Skeletal muscle satellite cell (primary cell): ENCODE measurements around the gene NADSYN1.

Experiments used
- H3K27me3 ChIP-seq: 2 replicates; pipeline ENCODE4 v1.7.0; 2013; ENCODE audit warnings: low read length; ENCODE audit not compliant: control insufficient read depth, insufficient read depth
- H3K36me3 ChIP-seq: 2 replicates; pipeline ENCODE4 v1.7.0; 2013; ENCODE audit warnings: mild to moderate bottlenecking, control low read depth, low read length; ENCODE audit not compliant: insufficient read depth
- H3K4me1 ChIP-seq: 2 replicates; pipeline ENCODE4 v1.7.0; 2013; ENCODE audit warnings: low read length; ENCODE audit not compliant: control insufficient read depth, insufficient read depth
- H3K4me2 ChIP-seq: 2 replicates; pipeline ENCODE4 v1.7.0; 2013; ENCODE audit warnings: mild to moderate bottlenecking, low read length
- H3K4me3 ChIP-seq: 2 replicates; pipeline ENCODE4 v1.7.0; 2013; ENCODE audit warnings: low read length
- H3K9ac ChIP-seq: 2 replicates; pipeline ENCODE4 v1.7.0; 2013; ENCODE audit warnings: mild to moderate bottlenecking, low read depth, low read length, moderate library complexity
- H3K9me3 ChIP-seq: replicated peaks from 2 replicates; pipeline ENCODE4 v1.7.0; 2013; ENCODE audit warnings: mild to moderate bottlenecking, control low read depth, low read length

The NADSYN1 gene

GRCh38 chr11:71489311-71490043 is 36.5 kb downstream of the NADSYN1 start:
- H3K27me3 ChIP-seq = no peaks in the 10 kb centered on the region
- no peaks in the 10 kb centered on the region for H3K9me3 ChIP-seq
- H3K4me3 ChIP-seq = no peak overlapping the region
- peaks cover 56% of the 10 kb centered on the region for H3K36me3 ChIP-seq
- H3K4me2 ChIP-seq = no peak overlapping the region
- H3K9ac ChIP-seq = no peak overlapping the region
- H3K4me1 ChIP-seq = no peaks in the 10 kb centered on the region

- no peak overlapping the region for H3K4me2 ChIP-seq
- no peak overlapping the region for H3K9ac ChIP-seq
- no peak overlapping the region for H3K4me3 ChIP-seq
- H3K36me3 ChIP-seq = peaks cover 53% of the 10 kb centered on the region
- no peaks in the 10 kb centered on the region for H3K9me3 ChIP-seq
- no peaks in the 10 kb centered on the region for H3K4me1 ChIP-seq
- H3K27me3 ChIP-seq = no peaks in the 10 kb centered on the region
These were observed 37.2 kb downstream of the NADSYN1 start for GRCh38 chr11:71490044-71490730.

GRCh38 chr11:71490731-71491390 is 37.9 kb downstream of the NADSYN1 start:
- no peaks in the 10 kb centered on the region for H3K9me3 ChIP-seq
- no peak overlapping the region for H3K4me3 ChIP-seq
- H3K36me3 ChIP-seq = peaks cover 53% of the 10 kb centered on the region
- no peaks in the 10 kb centered on the region for H3K27me3 ChIP-seq
- H3K4me1 ChIP-seq = no peaks in the 10 kb centered on the region
- no peak overlapping the region for H3K4me2 ChIP-seq
- H3K9ac ChIP-seq = no peak overlapping the region

GRCh38 chr11:71491531-71491930 is 38.5 kb downstream of the NADSYN1 start:
- H3K9me3 ChIP-seq = no peaks in the 10 kb centered on the region
- no peak overlapping the region for H3K4me2 ChIP-seq
- no peaks in the 10 kb centered on the region for H3K4me1 ChIP-seq
- no peaks in the 10 kb centered on the region for H3K27me3 ChIP-seq
- no peak overlapping the region for H3K9ac ChIP-seq
- no peak overlapping the region for H3K4me3 ChIP-seq
- peaks cover 56% of the 10 kb centered on the region for H3K36me3 ChIP-seq

- H3K36me3 ChIP-seq = peaks cover 58% of the 10 kb centered on the region
- no peak overlapping the region for H3K4me2 ChIP-seq
- H3K4me1 ChIP-seq = no peaks in the 10 kb centered on the region
- H3K4me3 ChIP-seq = no peak overlapping the region
- no peak overlapping the region for H3K9ac ChIP-seq
- H3K27me3 ChIP-seq = no peaks in the 10 kb centered on the region
- no peaks in the 10 kb centered on the region for H3K9me3 ChIP-seq
These were observed 38.9 kb downstream of the NADSYN1 start for GRCh38 chr11:71491940-71492339.

- H3K9ac ChIP-seq = no peak overlapping the region
- H3K27me3 ChIP-seq = no peaks in the 10 kb centered on the region
- peaks cover 79% of the 10 kb centered on the region for H3K36me3 ChIP-seq
- no peak overlapping the region for H3K4me3 ChIP-seq
- no peaks in the 10 kb centered on the region for H3K9me3 ChIP-seq
- H3K4me1 ChIP-seq = peaks cover 21% of the 10 kb centered on the region
- no peak overlapping the region for H3K4me2 ChIP-seq
These were observed 42.6 kb downstream of the NADSYN1 start for GRCh38 chr11:71495286-71496230.

- H3K9ac ChIP-seq = no peak overlapping the region
- H3K4me1 ChIP-seq = peaks cover 22% of the 10 kb centered on the region
- H3K4me2 ChIP-seq = no peak overlapping the region
- H3K4me3 ChIP-seq = no peak overlapping the region
- no peaks in the 10 kb centered on the region for H3K9me3 ChIP-seq
- H3K36me3 ChIP-seq = peaks cover 76% of the 10 kb centered on the region
- no peaks in the 10 kb centered on the region for H3K27me3 ChIP-seq
These were observed 43.4 kb downstream of the NADSYN1 start for GRCh38 chr11:71496421-71496820.

GRCh38 chr11:71498091-71498490 is 45.1 kb downstream of the NADSYN1 start:
- Histone ChIP-seq H3K36me3 (peaks cover 62% of the 10 kb centered on the region), H3K4me1 (peaks cover 22% of the 10 kb centered on the region), H3K27me3 (no peaks in the 10 kb centered on the region), H3K4me2 (no peak overlapping the region), H3K9me3 (no peaks in the 10 kb centered on the region), H3K4me3 (no peak overlapping the region), H3K9ac (no peak overlapping the region)

- peaks cover 60% of the 10 kb centered on the region for H3K36me3 ChIP-seq
These were observed 46.1 kb downstream of the NADSYN1 start for GRCh38 chr11:71499125-71499524.

GRCh38 chr11:71499546-71499945 is 46.5 kb downstream of the NADSYN1 start:
- Histone ChIP-seq H3K9ac (peak overlapping the region; percentile 34), H3K4me1 (peaks cover 22% of the 10 kb centered on the region), H3K9me3 (no peaks in the 10 kb centered on the region), H3K36me3 (peaks cover 62% of the 10 kb centered on the region), H3K4me3 (no peak overlapping the region), H3K4me2 (peak overlapping the region; percentile 38), H3K27me3 (no peaks in the 10 kb centered on the region)

More at GRCh38 chr11:71499125-71499524, 46.1 kb downstream of the NADSYN1 start:
- peak overlapping the region; percentile 13 for H3K4me3 ChIP-seq
- no peaks in the 10 kb centered on the region for H3K27me3 ChIP-seq
- H3K9ac ChIP-seq = peak overlapping the region; percentile 34
- peaks cover 22% of the 10 kb centered on the region for H3K4me1 ChIP-seq
- H3K9me3 ChIP-seq = no peaks in the 10 kb centered on the region
- peak overlapping the region; percentile 38 for H3K4me2 ChIP-seq

GRCh38 chr11:71500601-71501021 is 47.6 kb downstream of the NADSYN1 start:
- no peaks in the 10 kb centered on the region for H3K9me3 ChIP-seq
- no peaks in the 10 kb centered on the region for H3K27me3 ChIP-seq
- no peak overlapping the region for H3K4me3 ChIP-seq
- peaks cover 22% of the 10 kb centered on the region for H3K4me1 ChIP-seq
- peaks cover 56% of the 10 kb centered on the region for H3K36me3 ChIP-seq
- no peak overlapping the region for H3K9ac ChIP-seq
- no peak overlapping the region for H3K4me2 ChIP-seq
